HG03565 (cell line): ENCODE data around the gene MCIDAS.

ENCODE experiments used
- ATAC-seq: cut with Tn5 transposase; IDR thresholded peaks from one replicate; pipeline ENCODE4 v1.9.1; 2021; ENCODE audit warnings: mild to moderate bottlenecking, moderate library complexity; ENCODE audit not compliant: unreplicated experiment

Gene MCIDAS

GRCh38 chr5:55171471-55171870 lies 55.6 kb downstream of the MCIDAS start:
- no peak for ATAC-seq
